GM12878 (cell line): ENCODE measurements around the gene ABCB10.

ENCODE experiments used
- CREB1 ChIP-seq: IDR thresholded peaks from 2 replicates; pipeline ENCODE4 v1.6.1; 2012; ENCODE audit warnings: low read depth, mild to moderate bottlenecking, inconsistent platforms
- E2F4 ChIP-seq: IDR thresholded peaks from 2 replicates; pipeline ENCODE4 v1.6.1; 2012; ENCODE audit warnings: low read depth, low read length, improper control_type of control experiment
- EP300 ChIP-seq, 2 experiments: fragments of 150-350 bp in 1 of 2; IDR thresholded peaks; 2 replicates each; pipeline ENCODE4 v1.6.1; 2011 to 2012; ENCODE audit warnings: low read depth in 2 of 2, low read length in 2 of 2, borderline replicate concordance in 1 of 2, improper control_type of control experiment in 1 of 2, inconsistent platforms in 1 of 2; ENCODE audit not compliant: control insufficient read depth in 1 of 2
- JUND ChIP-seq: IDR thresholded peaks from 2 replicates; pipeline ENCODE4 v1.6.1; 2012; ENCODE audit warnings: low read depth, mild to moderate bottlenecking, low read length, improper control_type of control experiment, moderate library complexity
- POLR2A ChIP-seq: IDR thresholded peaks from 2 replicates; pipeline ENCODE4 v1.6.1; 2011; ENCODE audit warnings: low read depth, mild to moderate bottlenecking, low read length
- POLR2AphosphoS5 ChIP-seq: IDR thresholded peaks from 2 replicates; pipeline ENCODE4 v1.6.1; 2011; ENCODE audit warnings: mild to moderate bottlenecking, low read length, inconsistent platforms
- RBBP5 ChIP-seq: fragments of 200-600 bp; sonication (generic); conservative IDR thresholded peaks from 2 replicates; pipeline ENCODE4 v1.6.1; 2016
- SUZ12 ChIP-seq: fragments of 200-600 bp; sonication (generic); IDR thresholded peaks from one replicate; pipeline ENCODE4 v1.6.1; 2018; ENCODE audit warnings: antibody characterized with exemption, mild to moderate bottlenecking; ENCODE audit not compliant: unreplicated experiment
- TCF7 ChIP-seq: IDR thresholded peaks from 2 replicates; pipeline ENCODE4 v1.6.1; 2014; ENCODE audit warnings: antibody characterized with exemption, borderline replicate concordance
- TF ChIP-seq, protein P1 (sequence below): IDR thresholded peaks from 2 replicates; pipeline ENCODE4 v1.6.1; 2012; ENCODE audit warnings: low read length, inconsistent platforms
- TF ChIP-seq, protein P2 (sequence below), 3 experiments: IDR thresholded peaks in 2 of 3; conservative IDR thresholded peaks in 1 of 3; 2 replicates each; pipeline ENCODE4 v1.5.1; 2011; ENCODE audit warnings: low read depth in 3 of 3, low read length in 3 of 3, mild to moderate bottlenecking in 3 of 3, control low read depth in 2 of 3, moderate library complexity in 2 of 3, inconsistent platforms in 1 of 3, mixed read lengths in 1 of 3; ENCODE audit not compliant: control insufficient read depth in 2 of 3, insufficient read depth in 1 of 3; ENCODE audit errors: extremely low read depth in 1 of 3

GRCh38 chr1:229563241-229563640 is 4.7 kb upstream of the ABCB10 start:
- TF ChIP-seq RBBP5 (no peak), POLR2AphosphoS5 (no peak), TCF7 (no peak), E2F4 (no peak), POLR2A (no peak), SUZ12 (no peak), CREB1 (no peak), EP300 (IDR thresholded peaks at IDR 0.05; ENCODE audit: borderline replicate concordance in 1 of 2, control insufficient read depth in 1 of 2, low read depth in 2 of 2, low read length in 2 of 2) (no peak), JUND (no peak)
- TF ChIP-seq, protein P1, sequence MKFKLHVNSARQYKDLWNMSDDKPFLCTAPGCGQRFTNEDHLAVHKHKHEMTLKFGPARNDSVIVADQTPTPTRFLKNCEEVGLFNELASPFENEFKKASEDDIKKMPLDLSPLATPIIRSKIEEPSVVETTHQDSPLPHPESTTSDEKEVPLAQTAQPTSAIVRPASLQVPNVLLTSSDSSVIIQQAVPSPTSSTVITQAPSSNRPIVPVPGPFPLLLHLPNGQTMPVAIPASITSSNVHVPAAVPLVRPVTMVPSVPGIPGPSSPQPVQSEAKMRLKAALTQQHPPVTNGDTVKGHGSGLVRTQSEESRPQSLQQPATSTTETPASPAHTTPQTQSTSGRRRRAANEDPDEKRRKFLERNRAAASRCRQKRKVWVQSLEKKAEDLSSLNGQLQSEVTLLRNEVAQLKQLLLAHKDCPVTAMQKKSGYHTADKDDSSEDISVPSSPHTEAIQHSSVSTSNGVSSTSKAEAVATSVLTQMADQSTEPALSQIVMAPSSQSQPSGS = no peak
- TF ChIP-seq, protein P2, sequence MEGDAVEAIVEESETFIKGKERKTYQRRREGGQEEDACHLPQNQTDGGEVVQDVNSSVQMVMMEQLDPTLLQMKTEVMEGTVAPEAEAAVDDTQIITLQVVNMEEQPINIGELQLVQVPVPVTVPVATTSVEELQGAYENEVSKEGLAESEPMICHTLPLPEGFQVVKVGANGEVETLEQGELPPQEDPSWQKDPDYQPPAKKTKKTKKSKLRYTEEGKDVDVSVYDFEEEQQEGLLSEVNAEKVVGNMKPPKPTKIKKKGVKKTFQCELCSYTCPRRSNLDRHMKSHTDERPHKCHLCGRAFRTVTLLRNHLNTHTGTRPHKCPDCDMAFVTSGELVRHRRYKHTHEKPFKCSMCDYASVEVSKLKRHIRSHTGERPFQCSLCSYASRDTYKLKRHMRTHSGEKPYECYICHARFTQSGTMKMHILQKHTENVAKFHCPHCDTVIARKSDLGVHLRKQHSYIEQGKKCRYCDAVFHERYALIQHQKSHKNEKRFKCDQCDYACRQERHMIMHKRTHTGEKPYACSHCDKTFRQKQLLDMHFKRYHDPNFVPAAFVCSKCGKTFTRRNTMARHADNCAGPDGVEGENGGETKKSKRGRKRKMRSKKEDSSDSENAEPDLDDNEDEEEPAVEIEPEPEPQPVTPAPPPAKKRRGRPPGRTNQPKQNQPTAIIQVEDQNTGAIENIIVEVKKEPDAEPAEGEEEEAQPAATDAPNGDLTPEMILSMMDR (IDR thresholded peaks at IDR 0.05 in 2 of 3, conservative IDR thresholded peaks at IDR 0.05 in 1 of 3; ENCODE audit: control insufficient read depth in 2 of 3, extremely low read depth in 1 of 3, insufficient read depth in 1 of 3, low read depth in 3 of 3, low read length in 3 of 3) = no peak
